DND-41 (cell line): Measurements from ENCODE around the gene TNIK.

Experiments used
- EZH2 ChIP-seq: IDR thresholded peaks from 3 replicates; pipeline ENCODE4 v1.6.1; 2012; ENCODE audit warnings: borderline replicate concordance, low read depth, mild to moderate bottlenecking, moderate library complexity, low read length, inconsistent platforms; ENCODE audit not compliant: severe bottlenecking
- TF ChIP-seq, protein P1 (sequence below): IDR thresholded peaks from 2 replicates; pipeline ENCODE4 v1.5.1; 2012; ENCODE audit warnings: borderline replicate concordance, low read length, moderate library complexity, mild to moderate bottlenecking; ENCODE audit not compliant: poor library complexity, severe bottlenecking; ENCODE audit errors: extremely low read depth

DNA sequence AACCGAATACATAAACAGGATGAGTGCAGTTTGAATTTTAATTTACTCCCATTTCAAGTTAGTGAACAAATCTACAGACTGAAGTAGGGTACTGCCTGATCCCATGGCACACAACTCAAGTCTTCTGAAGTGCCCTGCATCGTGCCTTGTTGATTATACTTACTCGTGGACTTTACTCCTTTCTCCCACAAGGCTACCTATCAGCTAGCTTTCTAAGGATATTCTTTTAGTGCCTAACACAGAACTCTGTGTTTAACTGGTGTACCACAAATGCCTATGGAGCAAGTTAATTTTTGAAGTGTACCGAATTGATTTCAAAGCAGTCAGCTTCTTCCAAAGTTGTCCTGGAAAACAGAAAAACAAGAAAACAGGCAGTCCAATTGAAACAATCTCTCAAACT lies 119.8 kb downstream of the TNIK start:
- TF ChIP-seq, protein P1, sequence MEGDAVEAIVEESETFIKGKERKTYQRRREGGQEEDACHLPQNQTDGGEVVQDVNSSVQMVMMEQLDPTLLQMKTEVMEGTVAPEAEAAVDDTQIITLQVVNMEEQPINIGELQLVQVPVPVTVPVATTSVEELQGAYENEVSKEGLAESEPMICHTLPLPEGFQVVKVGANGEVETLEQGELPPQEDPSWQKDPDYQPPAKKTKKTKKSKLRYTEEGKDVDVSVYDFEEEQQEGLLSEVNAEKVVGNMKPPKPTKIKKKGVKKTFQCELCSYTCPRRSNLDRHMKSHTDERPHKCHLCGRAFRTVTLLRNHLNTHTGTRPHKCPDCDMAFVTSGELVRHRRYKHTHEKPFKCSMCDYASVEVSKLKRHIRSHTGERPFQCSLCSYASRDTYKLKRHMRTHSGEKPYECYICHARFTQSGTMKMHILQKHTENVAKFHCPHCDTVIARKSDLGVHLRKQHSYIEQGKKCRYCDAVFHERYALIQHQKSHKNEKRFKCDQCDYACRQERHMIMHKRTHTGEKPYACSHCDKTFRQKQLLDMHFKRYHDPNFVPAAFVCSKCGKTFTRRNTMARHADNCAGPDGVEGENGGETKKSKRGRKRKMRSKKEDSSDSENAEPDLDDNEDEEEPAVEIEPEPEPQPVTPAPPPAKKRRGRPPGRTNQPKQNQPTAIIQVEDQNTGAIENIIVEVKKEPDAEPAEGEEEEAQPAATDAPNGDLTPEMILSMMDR = no peak
- no peak for TF ChIP-seq EZH2
